GM12875 (cell line): Measurements from ENCODE around the gene SMPD1.

Experiments
- H3K4me3 ChIP-seq: one replicate; pipeline ENCODE4 v1.5.1; 2011; ENCODE audit warnings: low read depth, low read length, control low read depth
- TF ChIP-seq, protein P1 (sequence below): IDR thresholded peaks from 2 replicates; pipeline ENCODE4 v1.5.1; 2011; ENCODE audit warnings: low read depth, mild to moderate bottlenecking, control low read depth, inconsistent platforms, low read length, moderate library complexity, borderline replicate concordance; ENCODE audit not compliant: insufficient read depth

The SMPD1 gene

DNA sequence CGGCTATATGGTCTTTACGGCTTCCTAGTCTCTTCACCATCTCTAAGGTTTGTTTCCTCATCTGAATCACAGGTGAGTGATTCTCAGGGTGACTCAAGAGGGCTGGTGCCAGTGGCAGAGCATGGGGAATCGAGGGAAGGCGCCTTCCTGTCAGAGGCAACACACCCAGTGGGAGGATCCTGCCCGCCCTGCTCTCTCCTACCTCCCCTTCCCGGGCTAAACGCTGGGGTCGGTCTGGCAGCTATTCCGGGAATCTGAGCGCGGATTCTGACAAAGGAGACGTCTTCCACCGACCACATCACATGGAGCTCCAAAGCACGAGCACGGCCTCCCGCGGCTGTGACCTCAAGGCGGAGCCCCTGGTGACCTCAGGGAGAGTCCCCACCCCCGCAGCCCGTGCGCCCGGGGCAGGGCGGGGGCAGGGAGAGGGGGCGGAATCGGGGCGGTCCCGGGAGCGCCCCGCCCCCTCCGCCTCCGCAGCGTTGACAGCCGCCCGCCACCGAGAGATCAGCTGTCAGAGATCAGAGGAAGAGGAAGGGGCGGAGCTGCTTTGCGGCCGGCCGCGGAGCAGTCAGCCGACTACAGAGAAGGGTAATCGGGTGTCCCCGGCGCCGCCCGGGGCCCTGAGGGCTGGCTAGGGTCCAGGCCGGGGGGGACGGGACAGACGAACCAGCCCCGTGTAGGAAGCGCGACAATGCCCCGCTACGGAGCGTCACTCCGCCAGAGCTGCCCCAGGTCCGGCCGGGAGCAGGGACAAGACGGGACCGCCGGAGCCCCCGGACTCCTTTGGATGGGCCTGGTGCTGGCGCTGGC is at the start of gene SMPD1:
Gene SMPD1 (plus strand): TSS at position 570 of the 813 bp plus-strand sequence. CDS start 125 bp downstream, at position 695.
- peak within 1 kb of the TSS; percentile 89 for H3K4me3 ChIP-seq
- TF ChIP-seq, protein P1, sequence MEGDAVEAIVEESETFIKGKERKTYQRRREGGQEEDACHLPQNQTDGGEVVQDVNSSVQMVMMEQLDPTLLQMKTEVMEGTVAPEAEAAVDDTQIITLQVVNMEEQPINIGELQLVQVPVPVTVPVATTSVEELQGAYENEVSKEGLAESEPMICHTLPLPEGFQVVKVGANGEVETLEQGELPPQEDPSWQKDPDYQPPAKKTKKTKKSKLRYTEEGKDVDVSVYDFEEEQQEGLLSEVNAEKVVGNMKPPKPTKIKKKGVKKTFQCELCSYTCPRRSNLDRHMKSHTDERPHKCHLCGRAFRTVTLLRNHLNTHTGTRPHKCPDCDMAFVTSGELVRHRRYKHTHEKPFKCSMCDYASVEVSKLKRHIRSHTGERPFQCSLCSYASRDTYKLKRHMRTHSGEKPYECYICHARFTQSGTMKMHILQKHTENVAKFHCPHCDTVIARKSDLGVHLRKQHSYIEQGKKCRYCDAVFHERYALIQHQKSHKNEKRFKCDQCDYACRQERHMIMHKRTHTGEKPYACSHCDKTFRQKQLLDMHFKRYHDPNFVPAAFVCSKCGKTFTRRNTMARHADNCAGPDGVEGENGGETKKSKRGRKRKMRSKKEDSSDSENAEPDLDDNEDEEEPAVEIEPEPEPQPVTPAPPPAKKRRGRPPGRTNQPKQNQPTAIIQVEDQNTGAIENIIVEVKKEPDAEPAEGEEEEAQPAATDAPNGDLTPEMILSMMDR: no peak

DNA sequence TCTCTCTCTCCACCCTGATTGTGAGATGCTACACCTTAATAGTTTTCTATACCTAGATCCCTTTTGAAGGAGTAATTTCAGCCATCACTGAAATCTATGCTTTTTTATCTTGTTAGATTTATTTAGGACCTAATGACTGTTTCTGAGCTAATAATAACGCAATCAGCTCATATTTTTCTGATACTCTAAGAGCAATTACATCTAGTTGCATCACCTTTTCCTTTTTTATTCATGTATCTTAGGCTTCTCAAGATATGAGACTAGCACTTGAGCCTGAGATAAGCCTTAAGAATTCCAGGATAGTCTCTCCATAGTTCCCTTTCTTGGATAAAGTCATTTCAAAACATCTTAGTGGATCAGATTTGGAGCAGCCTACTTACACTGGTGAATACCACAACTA is 44.9 kb upstream of the SMPD1 start:
- H3K4me3 ChIP-seq: no peak overlapping the region
- TF ChIP-seq, protein P1: no peak

DNA sequence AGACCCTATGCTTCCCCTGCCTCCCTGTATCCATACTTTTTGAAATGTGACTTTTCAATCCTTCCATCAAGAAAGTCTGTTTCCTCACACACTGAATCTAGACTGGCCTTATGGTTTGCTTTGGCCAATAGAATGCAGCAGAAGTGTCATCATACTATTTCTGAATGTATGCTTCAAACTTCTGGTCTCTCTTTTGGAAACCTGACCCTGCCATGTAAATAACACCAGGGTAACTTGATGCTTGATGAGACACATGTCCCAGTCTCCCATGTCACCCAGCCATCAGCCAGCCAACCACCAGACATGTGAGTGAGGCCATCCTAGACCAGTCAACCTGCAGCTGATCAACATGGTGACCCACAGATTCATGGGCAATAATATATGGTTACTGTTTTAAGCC is 40.2 kb upstream of the SMPD1 start:
- TF ChIP-seq, protein P1: no peak
- H3K4me3 ChIP-seq: no peak overlapping the region

DNA sequence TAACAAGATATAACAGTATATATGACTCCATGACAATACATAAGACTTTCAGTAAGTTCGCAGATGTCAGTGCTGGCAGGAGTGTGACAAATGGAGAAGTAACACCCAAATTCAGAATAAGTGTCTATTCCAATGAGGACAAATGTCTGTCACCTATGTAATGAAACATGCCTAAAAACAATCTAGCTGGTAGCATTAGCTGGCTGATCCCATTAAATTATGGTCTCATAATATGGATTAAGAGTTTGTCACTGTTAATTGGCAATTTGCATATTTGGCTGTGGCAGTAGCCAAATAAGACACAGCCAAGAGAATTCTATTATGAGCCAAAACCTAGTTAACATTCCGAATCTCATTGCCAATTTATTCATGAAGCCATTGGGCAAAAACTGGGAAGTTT is 39.8 kb upstream of the SMPD1 start:
- TF ChIP-seq, protein P1: no peak
- H3K4me3 ChIP-seq: no peak overlapping the region

DNA sequence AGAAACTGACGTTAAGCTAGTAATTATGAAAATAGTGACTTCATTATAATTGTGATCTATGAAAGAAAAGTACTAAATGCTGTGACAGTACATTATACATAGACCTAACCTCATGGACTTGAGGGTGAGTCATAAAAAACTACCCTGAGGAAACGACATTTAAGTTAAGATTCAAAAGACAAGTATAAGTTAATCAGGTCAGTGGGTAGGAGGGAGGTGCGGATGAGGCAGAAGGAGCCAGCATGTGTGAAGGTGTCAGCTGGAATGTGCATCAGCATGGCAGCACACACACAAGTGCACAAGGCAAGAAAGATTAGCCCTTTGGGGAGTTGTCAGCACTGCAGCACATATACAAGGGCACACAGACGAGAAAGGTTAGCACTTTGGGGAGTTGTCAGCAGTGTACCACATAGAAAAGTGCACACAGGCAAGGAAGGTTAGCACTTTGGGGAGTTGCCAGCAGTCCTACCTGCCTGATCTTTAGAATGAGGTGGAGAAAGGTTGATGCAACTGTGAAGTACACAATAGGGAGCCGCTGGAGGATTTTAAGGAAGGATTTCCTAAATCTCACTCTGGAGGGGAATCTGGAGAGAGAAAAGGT is 38.4 kb upstream of the SMPD1 start:
- TF ChIP-seq, protein P1: no peak
- H3K4me3 ChIP-seq: no peak overlapping the region

DNA sequence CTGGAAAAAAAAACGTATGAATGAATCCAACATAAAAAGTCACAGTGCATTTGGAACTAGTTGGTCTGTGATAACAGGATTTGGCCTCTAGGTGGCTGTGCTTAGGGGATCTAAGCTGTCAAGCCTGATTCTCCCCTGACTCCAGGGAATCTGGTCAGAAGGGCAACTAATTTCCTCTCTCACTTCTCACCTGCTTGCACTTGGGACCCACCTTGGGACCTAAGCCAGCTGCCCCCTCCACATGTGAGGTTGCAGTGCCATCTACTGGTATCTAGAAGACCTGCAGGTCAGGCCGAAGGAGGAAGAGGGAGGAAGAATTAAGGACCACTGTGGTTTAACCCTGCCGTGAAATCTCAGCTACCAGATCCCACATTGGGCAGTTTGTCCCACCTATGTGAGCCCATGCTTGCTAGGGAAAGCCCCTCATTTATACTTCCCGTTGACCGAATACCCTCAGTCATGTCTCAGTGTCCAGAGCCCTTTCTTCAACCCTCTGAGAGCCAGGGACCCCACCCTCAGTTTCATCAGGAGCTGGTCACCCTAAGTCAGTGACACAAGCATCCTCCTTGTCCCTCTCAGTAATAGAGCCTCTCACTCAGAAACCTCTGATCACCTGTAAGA is 36.8 kb upstream of the SMPD1 start:
- TF ChIP-seq, protein P1: peak; percentile 93
- H3K4me3 ChIP-seq: no peak overlapping the region
